ENCODE data around the gene LAMA1. TPM values are rescaled to one million over a fixed set of nuclear protein-coding genes. Genes with fewer than 3 reads are reported as not detected.

LAMA1 gene
- polyA plus RNA-seq, 1 donor from 2014 or later = 10.3 TPM

GRCh38 chr18:7037470-7037869, 80.1 kb downstream of the LAMA1 start:
- H3K9me2 ChIP-seq (ENCODE audit: insufficient read depth, low read length) = no peaks in the 10 kb centered on the region
- no peaks in the 10 kb centered on the region for H3K9me3 ChIP-seq (ENCODE audit: low read length)
- no peaks in the 10 kb centered on the region for H3F3A ChIP-seq (ENCODE audit: insufficient read depth, low read length, poor library complexity, severe bottlenecking)
- no peaks in the 10 kb centered on the region for H4K20me1 ChIP-seq (ENCODE audit: insufficient read depth)
- H2AFZ ChIP-seq (ENCODE audit: low read depth, low read length) = no peak overlapping the region
- H3K27me3 ChIP-seq (ENCODE audit: insufficient read depth, low read depth, low read length) = no peaks in the 10 kb centered on the region
- H3K36me3 ChIP-seq (ENCODE audit: insufficient read depth, low read length) = no peaks in the 10 kb centered on the region
- H3K4me3 ChIP-seq (ENCODE audit: low read length) = no peak overlapping the region
- no peaks in the 10 kb centered on the region for H3K79me2 ChIP-seq (replicated peaks; ENCODE audit: insufficient read depth, low read length)
- no peak overlapping the region for H3K9ac ChIP-seq (ENCODE audit: low read length)
- TF ChIP-seq MXI1 (conservative IDR thresholded peaks at IDR 0.05; ENCODE audit: poor library complexity, severe bottlenecking) (no peak), EZH2 (IDR thresholded peaks at IDR 0.05; ENCODE audit: borderline replicate concordance, insufficient read depth, low read length, poor library complexity, severe bottlenecking) (no peak), EP300 (conservative IDR thresholded peaks at IDR 0.05; ENCODE audit: poor library complexity, severe bottlenecking) (no peak), SMC3 (conservative IDR thresholded peaks at IDR 0.05; ENCODE audit: poor library complexity) (no peak), CTCF (IDR thresholded peaks at IDR 0.05; ENCODE audit: poor library complexity, severe bottlenecking) (no peak), POLR2AphosphoS5 (IDR thresholded peaks at IDR 0.05) (no peak), TAF1 (IDR thresholded peaks at IDR 0.05; ENCODE audit: low read depth) (no peak), RAD21 (conservative IDR thresholded peaks at IDR 0.05) (no peak), REST (IDR thresholded peaks at IDR 0.05; ENCODE audit: borderline replicate concordance) (no peak)
- H3K4me2 ChIP-seq (ENCODE audit: low read length) = no peak overlapping the region
- no peak overlapping the region for H3K27ac ChIP-seq (ENCODE audit: low read length)

- H4K20me1 ChIP-seq (ENCODE audit: insufficient read depth) = no peaks in the 10 kb centered on the region
- no peaks in the 10 kb centered on the region for H3K36me3 ChIP-seq (ENCODE audit: insufficient read depth, low read length)
- no peaks in the 10 kb centered on the region for H3K9me3 ChIP-seq (ENCODE audit: low read length)
- no peaks in the 10 kb centered on the region for H3F3A ChIP-seq (ENCODE audit: insufficient read depth, low read length, poor library complexity, severe bottlenecking)
- H3K79me2 ChIP-seq (replicated peaks; ENCODE audit: insufficient read depth, low read length) = no peaks in the 10 kb centered on the region
- no peak for TF ChIP-seq RAD21 (conservative IDR thresholded peaks at IDR 0.05)
- H3K4me2 ChIP-seq (ENCODE audit: low read length) = no peak overlapping the region
- H3K4me3 ChIP-seq (ENCODE audit: low read length) = no peak overlapping the region
- no peak overlapping the region for H3K9ac ChIP-seq (ENCODE audit: low read length)
- H2AFZ ChIP-seq (ENCODE audit: low read depth, low read length) = no peak overlapping the region
- no peaks in the 10 kb centered on the region for H3K9me2 ChIP-seq (ENCODE audit: insufficient read depth, low read length)
- H3K27me3 ChIP-seq (ENCODE audit: insufficient read depth, low read depth, low read length) = no peaks in the 10 kb centered on the region
- no peak overlapping the region for H3K27ac ChIP-seq (ENCODE audit: low read length)
Measured at GRCh38 chr18:7035807-7036206, 81.8 kb downstream of the LAMA1 start.

GRCh38 chr18:7034924-7035323, 82.7 kb downstream of the LAMA1 start:
- no peak for TF ChIP-seq REST (IDR thresholded peaks at IDR 0.05; ENCODE audit: borderline replicate concordance)
- no peak for TF ChIP-seq POLR2AphosphoS5 (IDR thresholded peaks at IDR 0.05)
- no peak for TF ChIP-seq MXI1 (conservative IDR thresholded peaks at IDR 0.05; ENCODE audit: poor library complexity, severe bottlenecking)
- no peak for TF ChIP-seq TAF1 (IDR thresholded peaks at IDR 0.05; ENCODE audit: low read depth)
- TF ChIP-seq SMC3 (conservative IDR thresholded peaks at IDR 0.05; ENCODE audit: poor library complexity) = no peak
- TF ChIP-seq RAD21 (conservative IDR thresholded peaks at IDR 0.05) = no peak
- no peak for TF ChIP-seq EZH2 (IDR thresholded peaks at IDR 0.05; ENCODE audit: borderline replicate concordance, insufficient read depth, low read length, poor library complexity, severe bottlenecking)
- no peak for TF ChIP-seq CTCF (IDR thresholded peaks at IDR 0.05; ENCODE audit: poor library complexity, severe bottlenecking)
- no peak for TF ChIP-seq EP300 (conservative IDR thresholded peaks at IDR 0.05; ENCODE audit: poor library complexity, severe bottlenecking)
- Histone ChIP-seq H2AFZ (ENCODE audit: low read depth, low read length) (no peak overlapping the region), H3K79me2 (replicated peaks; ENCODE audit: insufficient read depth, low read length) (no peaks in the 10 kb centered on the region), H3K9me3 (ENCODE audit: low read length) (no peaks in the 10 kb centered on the region), H3K4me3 (ENCODE audit: low read length) (no peak overlapping the region), H3K27me3 (ENCODE audit: insufficient read depth, low read depth, low read length) (no peaks in the 10 kb centered on the region), H4K20me1 (ENCODE audit: insufficient read depth) (no peaks in the 10 kb centered on the region), H3K27ac (ENCODE audit: low read length) (no peak overlapping the region), H3F3A (ENCODE audit: insufficient read depth, low read length, poor library complexity, severe bottlenecking) (no peaks in the 10 kb centered on the region), H3K4me2 (ENCODE audit: low read length) (no peak overlapping the region), H3K36me3 (ENCODE audit: insufficient read depth, low read length) (no peaks in the 10 kb centered on the region), H3K9ac (ENCODE audit: low read length) (no peak overlapping the region), H3K9me2 (ENCODE audit: insufficient read depth, low read length) (no peaks in the 10 kb centered on the region)

Measured in neural cell (in vitro differentiated cells).